PC-9 (cell line): ENCODE measurements around the gene ABAT. TPM values are rescaled to one million over a fixed set of nuclear protein-coding genes. Genes with fewer than 3 reads are reported as not detected.

Experiments used
- BruUV-seq: library from RNA; stranded (reverse); fragments of 400-500 nt; replicated peaks from 2 replicates; lab custom pipeline; 2021; lab: Mats Ljungman, UMichigan
- CTCF ChIA-PET: fragments of 300-600 bp; sonication (Branson Sonifier 250); formaldehyde crosslinking; loops from one replicate; lab custom pipeline; 2022; ENCODE audit warnings: antibody characterized with exemption; lab: Charles Lee
- POLR2A ChIA-PET: fragments of 300-600 bp; sonication (Branson Sonifier 250); formaldehyde crosslinking; loops from one replicate; lab custom pipeline; 2022; ENCODE audit warnings: antibody characterized with exemption; ENCODE audit not compliant: unreplicated experiment; lab: Charles Lee
- DNase-seq, 2 experiments: peaks; one replicate each; pipeline versions ENCODE4 v3.0.0 to v3.0.0-alpha.2; 2015 to 2022; ENCODE audit warnings: mixed read lengths in 1 of 2
- H2AFZ ChIP-seq: fragments of 200-600 bp; sonication (generic); 2 replicates; pipeline ENCODE4 v1.8.1; 2017; ENCODE audit warnings: antibody characterized with exemption
- H3F3A ChIP-seq: fragments of 200-600 bp; sonication (generic); 2 replicates; pipeline ENCODE4 v1.8.1; 2017; ENCODE audit warnings: antibody characterized with exemption, mild to moderate bottlenecking, low read depth; ENCODE audit not compliant: insufficient read depth
- H3K27ac ChIP-seq: fragments of 200-600 bp; sonication (generic); 2 replicates; pipeline ENCODE4 v1.6.1; 2016; ENCODE audit warnings: mixed run types
- H3K27me3 ChIP-seq: fragments of 200-600 bp; sonication (generic); 2 replicates; pipeline ENCODE4 v1.6.1; 2016; ENCODE audit warnings: low read depth, mixed run types; ENCODE audit not compliant: insufficient read depth
- H3K36me3 ChIP-seq: fragments of 200-600 bp; sonication (generic); 2 replicates; pipeline ENCODE4 v1.6.1; 2016; ENCODE audit warnings: low read depth, mixed run types
- H3K4me1 ChIP-seq: fragments of 200-600 bp; sonication (generic); replicated peaks from 2 replicates; pipeline ENCODE4 v1.6.1; 2016; ENCODE audit warnings: mixed run types; ENCODE audit not compliant: insufficient read depth
- H3K4me2 ChIP-seq: fragments of 200-600 bp; sonication (generic); 2 replicates; pipeline ENCODE4 v1.6.1; 2017; ENCODE audit warnings: mixed run types
- H3K4me3 ChIP-seq: fragments of 200-600 bp; sonication (generic); 2 replicates; pipeline ENCODE4 v1.6.1; 2016; ENCODE audit warnings: mixed run types
- H3K79me2 ChIP-seq: fragments of 200-600 bp; sonication (generic); 2 replicates; pipeline ENCODE4 v1.6.1; 2017; ENCODE audit warnings: low read depth, mixed run types
- H3K9me2 ChIP-seq: fragments of 200-600 bp; sonication (generic); 2 replicates; pipeline ENCODE4 v1.8.1; 2017; ENCODE audit warnings: mild to moderate bottlenecking; ENCODE audit not compliant: insufficient read depth
- H3K9me3 ChIP-seq: fragments of 200-600 bp; sonication (generic); 2 replicates; pipeline ENCODE4 v1.8.1; 2016; ENCODE audit warnings: low read depth; ENCODE audit not compliant: insufficient read depth
- H4K20me1 ChIP-seq: fragments of 200-600 bp; sonication (generic); 2 replicates; pipeline ENCODE4 v1.8.1; 2017; ENCODE audit not compliant: insufficient read depth
- CTCF ChIP-seq: fragments of 200-600 bp; sonication (generic); conservative IDR thresholded peaks from 2 replicates; pipeline ENCODE4 v1.6.1; 2017; ENCODE audit warnings: mixed run types, antibody characterized with exemption, mild to moderate bottlenecking, moderate library complexity
- EZH2 ChIP-seq: fragments of 200-600 bp; sonication (generic); IDR thresholded peaks from 2 replicates; pipeline ENCODE4 v1.8.0; 2017; ENCODE audit warnings: antibody characterized with exemption, low read depth
- intact Hi-C: fragments of 100-400 bp; cut with micrococcal nuclease; formaldehyde crosslinking; loops from one replicate; pipeline ENCODE4 v1.10.0; 2022; ENCODE audit not compliant: unreplicated experiment
- total RNA-seq: library from RNA; stranded (reverse); gene quantifications from 2 replicates; pipeline ENCODE4 v1.2.3, GENCODE V29; 2021

Gene ABAT
- total RNA-seq, 1 experiment from 2014 or later, result 12.9 TPM

- no peak for TF ChIP-seq EZH2
- TF ChIP-seq CTCF, result no peak
- no peaks in the 10 kb centered on the region for H3K9me3 ChIP-seq
- no peak overlapping the region for H3K4me3 ChIP-seq
- no peaks in the 10 kb centered on the region for H3K27me3 ChIP-seq
- ChIA-PET CTCF (no interaction called here), POLR2A (no interaction called here)
- H3K27ac ChIP-seq, result no peak overlapping the region
- H3K79me2 ChIP-seq, result no peaks in the 10 kb centered on the region
- no peaks in the 10 kb centered on the region for H3K36me3 ChIP-seq
- intact Hi-C loops, result no loop called here
- H4K20me1 ChIP-seq, result no peaks in the 10 kb centered on the region
- DNase-seq, result no peak
- H3F3A ChIP-seq, result peaks cover 9% of the 10 kb centered on the region
- H2AFZ ChIP-seq, result no peak overlapping the region
- no peaks in the 10 kb centered on the region for H3K9me2 ChIP-seq
- no TSS peak for BruUV-seq
- H3K4me1 ChIP-seq, result peaks cover 9% of the 10 kb centered on the region
- no peak overlapping the region for H3K4me2 ChIP-seq
These were observed 99.8 kb downstream of the ABAT start for GRCh38 chr16:8774208-8774607.

- H3K27ac ChIP-seq, result no peak overlapping the region
- H3K9me2 ChIP-seq, result no peaks in the 10 kb centered on the region
- H3K4me3 ChIP-seq, result no peak overlapping the region
- no peaks in the 10 kb centered on the region for H3K27me3 ChIP-seq
- H3K79me2 ChIP-seq, result no peaks in the 10 kb centered on the region
- BruUV-seq, result no TSS peak
- no peak overlapping the region for H2AFZ ChIP-seq
- no peaks in the 10 kb centered on the region for H3K36me3 ChIP-seq
- no peak for TF ChIP-seq CTCF
- no peak for TF ChIP-seq EZH2
- DNase-seq, result no peak
- intact Hi-C loops, result no loop called here
- H3K4me2 ChIP-seq, result no peak overlapping the region
- no peaks in the 10 kb centered on the region for H4K20me1 ChIP-seq
- CTCF ChIA-PET, result no interaction called here
- peaks cover 9% of the 10 kb centered on the region for H3F3A ChIP-seq
- POLR2A ChIA-PET, result interaction anchor here (0.5 kb wide), 1 partner anchor 94 kb away, joined by 3 read pairs; the partner anchor contains the start of gene CARHSP1
- no peaks in the 10 kb centered on the region for H3K9me3 ChIP-seq
- peaks cover 9% of the 10 kb centered on the region for H3K4me1 ChIP-seq
These were observed 100.9 kb downstream of the ABAT start for GRCh38 chr16:8775359-8775758.

- H3F3A ChIP-seq, result peaks cover 9% of the 10 kb centered on the region
- no peak overlapping the region for H3K27ac ChIP-seq
- POLR2A ChIA-PET, result no interaction called here
- no peaks in the 10 kb centered on the region for H3K36me3 ChIP-seq
- intact Hi-C loops, result loop anchor here (1.0 kb wide), 2 partner anchors 21 to 98 kb away; partner anchors contain the start of genes PMM2 and TMEM186
- BruUV-seq, result no TSS peak
- H3K4me2 ChIP-seq, result peak overlapping the region; percentile 26; the same call in 1 of the 2 replicates
- H3K79me2 ChIP-seq, result no peaks in the 10 kb centered on the region
- H3K4me3 ChIP-seq, result no peak overlapping the region
- H3K9me2 ChIP-seq, result no peaks in the 10 kb centered on the region
- no peaks in the 10 kb centered on the region for H3K27me3 ChIP-seq
- H4K20me1 ChIP-seq, result no peaks in the 10 kb centered on the region
- CTCF ChIA-PET, result interaction anchor here (0.6 kb wide), 1 partner anchor 21 kb away, joined by 5 read pairs; no protein-coding TSS in a partner anchor
- DNase-seq, result peak; percentile 91 to 96
- no peak for TF ChIP-seq CTCF
- no peak for TF ChIP-seq EZH2
- H3K9me3 ChIP-seq, result no peaks in the 10 kb centered on the region
- no peak overlapping the region for H2AFZ ChIP-seq
- peaks cover 9% of the 10 kb centered on the region for H3K4me1 ChIP-seq
These were observed 101.7 kb downstream of the ABAT start for GRCh38 chr16:8776129-8776584.
